K562 (cell line): Measurements from ENCODE around the gene RAD1. TPM values are rescaled to one million over a fixed set of nuclear protein-coding genes. Genes with fewer than 3 reads are reported as not detected.

Source experiments
- BRF1 ChIP-seq: IDR thresholded peaks from 3 replicates; pipeline ENCODE4 v1.6.1; 2011; ENCODE audit warnings: borderline replicate concordance, mild to moderate bottlenecking; ENCODE audit not compliant: insufficient read length; ENCODE audit errors: extremely low read depth
- CBX5 ChIP-seq: IDR thresholded peaks from 2 replicates; pipeline ENCODE4 v1.6.1; 2014; ENCODE audit warnings: low read depth, borderline replicate concordance
- CHD2 ChIP-seq: IDR thresholded peaks from 2 replicates; pipeline ENCODE4 v1.6.1; 2011; ENCODE audit warnings: low read depth, low read length
- CXXC5 ChIP-seq: fragments of 250-450 bp; sonication (Bioruptor Pico); IDR thresholded peaks from 2 replicates; pipeline ENCODE4 v1.8.0; 2022; ENCODE audit warnings: inconsistent platforms, mild to moderate bottlenecking, moderate library complexity
- GABPB1 ChIP-seq: sonication (generic); formaldehyde crosslinking; IDR thresholded peaks from 2 replicates; pipeline ENCODE4 v1.8.0; 2022; ENCODE audit warnings: mild to moderate bottlenecking, missing genetic modification reagents
- GTF2E2 ChIP-seq: fragments of 200-800 bp; sonication (Bioruptor generic); IDR thresholded peaks from 2 replicates; pipeline ENCODE4 v1.6.1; 2016; ENCODE audit warnings: missing genetic modification characterization, missing compliant biosample characterization
- KLF16 ChIP-seq: IDR thresholded peaks from 2 replicates; pipeline ENCODE4 v1.6.1; 2016; ENCODE audit warnings: antibody characterized with exemption
- KLF6 ChIP-seq: fragments of 250-450 bp; sonication (Bioruptor Pico); IDR thresholded peaks from 2 replicates; pipeline ENCODE4 v1.4.0; 2020; ENCODE audit warnings: mild to moderate bottlenecking, moderate library complexity, borderline replicate concordance
- LCOR ChIP-seq: sonication (generic); formaldehyde crosslinking; IDR thresholded peaks from 2 replicates; pipeline ENCODE4 v1.8.0; 2022; ENCODE audit warnings: mild to moderate bottlenecking, missing genetic modification reagents
- MCM2 ChIP-seq: fragments of 450-650 bp; IDR thresholded peaks from 2 replicates; pipeline ENCODE4 v1.6.1; 2017; ENCODE audit warnings: low read depth, mild to moderate bottlenecking
- MED1 ChIP-seq: sonication (generic); formaldehyde crosslinking; IDR thresholded peaks from 2 replicates; pipeline ENCODE4 v1.8.1; 2023; ENCODE audit warnings: missing genetic modification reagents, borderline replicate concordance
- MTA2 ChIP-seq: fragments of 450-650 bp; IDR thresholded peaks from 2 replicates; pipeline ENCODE4 v1.6.1; 2016; ENCODE audit warnings: low read depth
- NFIC ChIP-seq: fragments of 450-650 bp; IDR thresholded peaks from 2 replicates; pipeline ENCODE4 v1.6.1; 2017; ENCODE audit warnings: mild to moderate bottlenecking, inconsistent platforms
- PHB ChIP-seq: fragments of 250-450 bp; sonication (Bioruptor Pico); IDR thresholded peaks from 2 replicates; pipeline ENCODE4 v1.5.0; 2021
- POLR2A ChIP-seq: fragments of 450-650 bp; conservative IDR thresholded peaks from 2 replicates; pipeline ENCODE4 v1.6.1; 2016
- POU5F1 ChIP-seq: fragments of 150-350 bp; IDR thresholded peaks from 2 replicates; pipeline ENCODE4 v1.6.1; 2014; ENCODE audit warnings: borderline replicate concordance, low read length, low read depth, mild to moderate bottlenecking; ENCODE audit not compliant: partially characterized antibody
- RBFOX2 ChIP-seq: fragments of 200-400 bp; formaldehyde crosslinking; IDR thresholded peaks from 2 replicates; pipeline ENCODE4 v1.6.1; 2017; ENCODE audit warnings: low read depth, mild to moderate bottlenecking, low read length, moderate library complexity
- RBM15 ChIP-seq: fragments of 200-400 bp; formaldehyde crosslinking; IDR thresholded peaks from 2 replicates; pipeline ENCODE4 v1.6.1; 2018; ENCODE audit warnings: mild to moderate bottlenecking, low read length, moderate library complexity; ENCODE audit not compliant: insufficient read depth
- TCFL5 ChIP-seq: fragments of 250-450 bp; sonication (Bioruptor Pico); conservative IDR thresholded peaks from 2 replicates; pipeline ENCODE4 v1.6.1; 2021; ENCODE audit warnings: mild to moderate bottlenecking, moderate library complexity, matching md5 sums
- TOE1 ChIP-seq, 2 experiments: fragments of 450-650 bp in 1 of 2; sonication (generic) in 1 of 2; formaldehyde crosslinking in 1 of 2; IDR thresholded peaks; 2 replicates each; pipeline versions ENCODE4 v1.7.1 to v1.8.0; 2016 to 2022; ENCODE audit warnings: borderline replicate concordance in 2 of 2, mild to moderate bottlenecking in 2 of 2, antibody characterized with exemption in 1 of 2, inconsistent platforms in 1 of 2, low read depth in 1 of 2, missing genetic modification reagents in 1 of 2, moderate library complexity in 1 of 2
- ZNF143 ChIP-seq: sonication (generic); formaldehyde crosslinking; IDR thresholded peaks from 2 replicates; pipeline ENCODE4 v1.9.0; 2022; ENCODE audit warnings: mild to moderate bottlenecking, missing genetic modification reagents
- ZNF311 ChIP-seq: fragments of 250-450 bp; sonication (Bioruptor Pico); IDR thresholded peaks from 2 replicates; pipeline ENCODE4 v1.4.0; 2020; ENCODE audit warnings: mild to moderate bottlenecking, moderate library complexity
- ZNF696 ChIP-seq: fragments of 250-450 bp; sonication (Bioruptor Pico); conservative IDR thresholded peaks from 2 replicates; pipeline ENCODE4 v1.4.0; 2020; ENCODE audit warnings: mild to moderate bottlenecking, moderate library complexity
- polyA plus RNA-seq, 8 experiments: library from polyadenylated mRNA; depleted of rRNA in 4 of 8; stranded (reverse) in 5 of 8; unstranded in 3 of 8; fragments of >200 nt; fragmentation: Nextera tagmentation in 2 of 8; fragmentation: Illumina TruSeq in 1 of 8; extraction: Ambion mirVana in 2 of 8; extraction: Trizol in 1 of 8; gene quantifications; 2 replicates each; pipeline versions ENCODE4 v1.2.1 to v1.2.3, GENCODE V29; 2011 to 2014; ENCODE audit warnings: inconsistent platforms in 1 of 8, missing spikeins in 1 of 8
- total RNA-seq, 7 experiments: library from RNA; depleted of rRNA in 6 of 7; stranded (reverse); fragments of >200 nt in 6 of 7; fragmentation: Illumina TruSeq in 2 of 7; extraction: Trizol in 2 of 7; gene quantifications; 2 replicates each; pipeline versions ENCODE4 v1.2.1 to v1.2.3, GENCODE V29; 2011 to 2021; ENCODE audit warnings: low replicate concordance in 1 of 7
- TF ChIP-seq, protein P1 (sequence below): fragments of 250-450 bp; sonication (Bioruptor Pico); IDR thresholded peaks from 2 replicates; pipeline ENCODE4 v1.4.0; 2020; ENCODE audit warnings: mild to moderate bottlenecking
- TF ChIP-seq, protein P2 (sequence below): sonication (generic); formaldehyde crosslinking; IDR thresholded peaks from 2 replicates; pipeline ENCODE4 v1.8.1; 2023; ENCODE audit warnings: mild to moderate bottlenecking, missing genetic modification reagents

The RAD1 gene
- total and polyA plus RNA-seq, 9 of the 15 experiments (the other 6 are each of a cell fraction or from before 2014, with no cell fraction given): 44.5 to 148 (median 60.8) TPM

DNA sequence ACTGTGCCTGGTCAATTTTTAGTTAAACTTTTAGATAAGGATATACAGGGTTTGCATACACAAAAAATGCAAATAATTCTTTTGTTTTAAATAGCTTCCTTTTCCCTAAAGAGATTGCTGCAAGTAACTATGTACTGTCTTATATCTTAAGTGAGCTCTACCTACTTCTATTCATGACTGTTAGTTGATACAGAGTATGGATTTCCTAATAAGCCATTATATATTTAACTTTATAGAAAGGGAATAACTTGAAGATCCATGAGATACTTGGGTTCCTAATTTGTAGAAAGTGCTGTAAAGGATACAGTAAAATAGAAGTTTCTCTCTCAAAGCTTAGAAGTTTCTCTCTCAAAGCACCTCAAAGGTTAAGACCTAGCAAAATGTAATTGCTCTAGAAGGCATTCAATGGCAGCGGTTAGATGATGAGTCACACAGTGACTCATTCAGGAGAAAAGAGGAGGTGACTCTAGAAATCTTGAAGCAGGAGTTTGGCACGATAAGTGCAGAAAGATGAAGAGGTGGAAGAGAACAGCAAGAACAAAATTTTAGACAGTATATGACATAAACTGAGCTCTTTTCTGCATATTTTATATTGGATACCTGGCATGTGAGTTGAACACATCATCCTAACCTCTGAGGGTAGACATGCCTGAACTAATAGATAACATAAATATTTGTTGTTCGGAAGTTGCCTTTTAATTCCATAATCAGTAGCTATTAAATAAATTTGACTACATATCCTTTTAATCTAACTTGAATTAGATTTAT lies 8.6 kb upstream of the RAD1 start (continued):
- no peak for TF ChIP-seq RBFOX2
- TF ChIP-seq CHD2: no peak
- TF ChIP-seq ZNF696 (CRISPR knock-in tag): no peak
- TF ChIP-seq CBX5: no peak
- peak; percentile 20; the same call in 1 of the 2 replicates for TF ChIP-seq CXXC5
- no peak for TF ChIP-seq POLR2A
- TF ChIP-seq, protein P1, sequence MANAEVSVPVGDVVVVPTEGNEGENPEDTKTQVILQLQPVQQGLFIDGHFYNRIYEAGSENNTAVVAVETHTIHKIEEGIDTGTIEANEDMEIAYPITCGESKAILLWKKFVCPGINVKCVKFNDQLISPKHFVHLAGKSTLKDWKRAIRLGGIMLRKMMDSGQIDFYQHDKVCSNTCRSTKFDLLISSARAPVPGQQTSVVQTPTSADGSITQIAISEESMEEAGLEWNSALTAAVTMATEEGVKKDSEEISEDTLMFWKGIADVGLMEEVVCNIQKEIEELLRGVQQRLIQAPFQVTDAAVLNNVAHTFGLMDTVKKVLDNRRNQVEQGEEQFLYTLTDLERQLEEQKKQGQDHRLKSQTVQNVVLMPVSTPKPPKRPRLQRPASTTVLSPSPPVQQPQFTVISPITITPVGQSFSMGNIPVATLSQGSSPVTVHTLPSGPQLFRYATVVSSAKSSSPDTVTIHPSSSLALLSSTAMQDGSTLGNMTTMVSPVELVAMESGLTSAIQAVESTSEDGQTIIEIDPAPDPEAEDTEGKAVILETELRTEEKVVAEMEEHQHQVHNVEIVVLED (CRISPR knock-in tag): no peak
- no peak for TF ChIP-seq PHB
- TF ChIP-seq TCFL5: no peak
- peak; percentile 55 for TF ChIP-seq NFIC
- TF ChIP-seq BRF1: no peak
- TF ChIP-seq GTF2E2: peak; percentile 54; the same call in 1 of the 2 replicates
- TF ChIP-seq, protein P2, sequence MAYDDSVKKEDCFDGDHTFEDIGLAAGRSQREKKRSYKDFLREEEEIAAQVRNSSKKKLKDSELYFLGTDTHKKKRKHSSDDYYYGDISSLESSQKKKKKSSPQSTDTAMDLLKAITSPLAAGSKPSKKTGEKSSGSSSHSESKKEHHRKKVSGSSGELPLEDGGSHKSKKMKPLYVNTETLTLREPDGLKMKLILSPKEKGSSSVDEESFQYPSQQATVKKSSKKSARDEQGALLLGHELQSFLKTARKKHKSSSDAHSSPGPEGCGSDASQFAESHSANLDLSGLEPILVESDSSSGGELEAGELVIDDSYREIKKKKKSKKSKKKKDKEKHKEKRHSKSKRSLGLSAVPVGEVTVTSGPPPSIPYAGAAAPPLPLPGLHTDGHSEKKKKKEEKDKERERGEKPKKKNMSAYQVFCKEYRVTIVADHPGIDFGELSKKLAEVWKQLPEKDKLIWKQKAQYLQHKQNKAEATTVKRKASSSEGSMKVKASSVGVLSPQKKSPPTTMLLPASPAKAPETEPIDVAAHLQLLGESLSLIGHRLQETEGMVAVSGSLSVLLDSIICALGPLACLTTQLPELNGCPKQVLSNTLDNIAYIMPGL (CRISPR knock-in tag): no peak
- TF ChIP-seq ZNF311 (CRISPR knock-in tag): no peak
- TF ChIP-seq MTA2: peak; percentile 34; the same call in 1 of the 2 replicates
- TF ChIP-seq RBM15: no peak
- TF ChIP-seq POU5F1: no peak
- TF ChIP-seq MCM2: no peak
- no peak for TF ChIP-seq MED1 (CRISPR knock-in tag)
- TF ChIP-seq ZNF143 (CRISPR knock-in tag): no peak
- TF ChIP-seq KLF6 (CRISPR knock-in tag): no peak
- TF ChIP-seq TOE1 (IDR thresholded peaks at IDR 0.05; ENCODE audit: borderline replicate concordance): no peak
- no peak for TF ChIP-seq TOE1 (CRISPR knock-in tag; IDR thresholded peaks at IDR 0.05; ENCODE audit: borderline replicate concordance, low read depth)
- TF ChIP-seq KLF16: no peak
- TF ChIP-seq GABPB1 (CRISPR knock-in tag): no peak
- TF ChIP-seq LCOR (CRISPR knock-in tag): peak; percentile 53; the same call in 1 of the 2 replicates
